Ovary (tissue), 9 donors: ENCODE data around the gene IGFBP2. TPM values are rescaled to one million over a fixed set of nuclear protein-coding genes. Genes with fewer than 3 reads are reported as not detected.
A peak's percentile ranks its signal among the peaks of the same experiment; 100 is the strongest.

Experiments used
- DNase-seq, 5 donors: peaks; one replicate each; pipeline ENCODE4 v3.0.0-alpha.2; 2019 to 2020
- H3K27ac ChIP-seq, 2 donors: fragments of 200-600 bp; one replicate each; pipeline versions ENCODE4 v1.5.1 to v1.8.0; 2019 to 2022
- H3K27me3 ChIP-seq: fragments of 200-600 bp; one replicate; pipeline ENCODE4 v1.8.0; 2022
- H3K36me3 ChIP-seq: fragments of 200-600 bp; sonication (generic); one replicate; pipeline ENCODE4 v1.5.1; 2019
- H3K4me1 ChIP-seq: one replicate; pipeline ENCODE4 v1.8.1; 2013; ENCODE audit warnings: mild to moderate bottlenecking, moderate library complexity; ENCODE audit not compliant: insufficient read depth
- H3K4me3 ChIP-seq: fragments of 200-600 bp; sonication (generic); one replicate; pipeline ENCODE4 v1.5.1; 2017
- H3K9me3 ChIP-seq, 2 donors: fragments of 200-600 bp in 1 of 2; sonication (generic) in 1 of 2; one replicate each; pipeline versions ENCODE4 v1.5.1 to v1.8.1; 2013 to 2019; ENCODE audit warnings: mild to moderate bottlenecking in 1 of 2, moderate library complexity in 1 of 2
- CTCF ChIP-seq, 3 donors: fragments of 450-650 bp in 2 of 3; fragments of 200-600 bp in 1 of 3; IDR thresholded peaks; one replicate each; pipeline versions ENCODE4 v1.5.1 to v1.8.0; 2016 to 2022; ENCODE audit warnings: antibody characterized with exemption in 3 of 3, mild to moderate bottlenecking in 1 of 3
- EP300 ChIP-seq: sonication (generic); formaldehyde crosslinking; IDR thresholded peaks from one replicate; pipeline ENCODE4 v1.6.1; 2017; ENCODE audit warnings: antibody characterized with exemption
- POLR2A ChIP-seq: fragments of 450-650 bp; IDR thresholded peaks from one replicate; pipeline ENCODE4 v1.6.1; 2017; ENCODE audit warnings: antibody characterized with exemption, mild to moderate bottlenecking, moderate library complexity
- WGBS, 3 donors: extraction: QIAGEN DNeasy Blood & Tissue Kit in 1 of 3; methylation state at CpG; one replicate each; pipeline versions ENCODE4 v1.1.5 to v1.1.7; 2013 to 2017; 5-methylcytosine and 5-hydroxymethylcytosine counted together
- intact Hi-C, 4 donors: fragments of 100-400 bp; cut with DNase I; formaldehyde crosslinking; loops; one replicate each; pipeline versions ENCODE4 v1.11.0 to v1.15.1; 2022 to 2023
- polyA plus RNA-seq, 2 donors: library from polyadenylated mRNA; stranded (reverse); fragments of 200-250 nt in 1 of 2; fragments of 350-450 nt in 1 of 2; fragmentation: Illumina TruSeq in 1 of 2; extraction: RNeasy Lipid Tissue Mini Kit (QIAGEN cat#74804) in 1 of 2; gene quantifications; one replicate each; pipeline ENCODE4 v1.2.3, GENCODE V29; 2013 to 2014
- total RNA-seq, 7 donors: library from RNA; depleted of rRNA in 2 of 7; stranded (reverse); fragments of >200 nt in 2 of 7; fragmentation: NEBNext Ultra II Directional in 3 of 7; extraction: Animal tissue kit (Norgen Biotek cat#: 25700) in 3 of 7; gene quantifications; one replicate each; pipeline versions ENCODE4 v1.1.0 to v1.2.4, GENCODE V29; 2016 to 2023
- donor health status: DM: no; HTN: no; CAD: no; lungs with moderate emphysema.
- donor health status: DM: no; HTN: no; CAD: no.
- donor health status: Bipolar disorder and iron deficiency.
- donor health status: DM: yes; HTN: yes; CAD: no.
- donor health status: DM: no; HTN: no; CAD: no.
- donor health status: DM: yes; HTN: yes; CAD: no.

The IGFBP2 gene
- total and polyA plus RNA-seq, 9 donors = 47.2 to 333 (median 165) TPM

- Histone ChIP-seq H3K27ac (peak overlapping the region in 1 of 2 donors; percentile 24), H3K27me3 (no peaks in the 10 kb centered on the region), H3K4me1 (peaks cover 11% of the 10 kb centered on the region), H3K9me3 (no peaks in the 10 kb centered on the region), H3K4me3 (no peak overlapping the region), H3K36me3 (no peaks in the 10 kb centered on the region)
- intact Hi-C loops = no loop called here
- TF ChIP-seq CTCF (IDR thresholded peaks at IDR 0.05) (no peak), EP300 (no peak), POLR2A (no peak)
- DNase-seq = peak in 1 of 5 donors; percentile 49
- 30 to 37% (median 31%) methylated on average over 29 of the region's 29 CpGs for WGBS, 3 donors
Measured at GRCh38 chr2:216636551-216637450, 3.6 kb downstream of the IGFBP2 start.

GRCh38 chr2:216637472-216637871 lies 4.3 kb downstream of the IGFBP2 start:
- WGBS, 3 donors = 48 to 65% (median 58%) methylated on average over 3 of the region's 3 CpGs
- no peak for DNase-seq
- H3K27ac ChIP-seq = no peak overlapping the region
- no peaks in the 10 kb centered on the region for H3K36me3 ChIP-seq
- no peak overlapping the region for H3K4me3 ChIP-seq
- no peaks in the 10 kb centered on the region for H3K27me3 ChIP-seq
- TF ChIP-seq POLR2A = no peak
- TF ChIP-seq CTCF (IDR thresholded peaks at IDR 0.05) = no peak
- no peak for TF ChIP-seq EP300
- no peaks in the 10 kb centered on the region for H3K9me3 ChIP-seq
- intact Hi-C loops = no loop called here
- peaks cover 11% of the 10 kb centered on the region for H3K4me1 ChIP-seq

GRCh38 chr2:216643986-216644659 lies 10.9 kb downstream of the IGFBP2 start:
- intact Hi-C loops = no loop called here
- Histone ChIP-seq H3K9me3 (no peaks in the 10 kb centered on the region), H3K27ac (peak overlapping the region in 1 of 2 donors; percentile 33), H3K4me1 (peaks cover 10% of the 10 kb centered on the region), H3K36me3 (no peaks in the 10 kb centered on the region), H3K27me3 (no peaks in the 10 kb centered on the region), H3K4me3 (no peak overlapping the region)
- DNase-seq = peak in 1 of 5 donors; percentile 57
- TF ChIP-seq POLR2A = no peak
- TF ChIP-seq CTCF (IDR thresholded peaks at IDR 0.05) = no peak
- TF ChIP-seq EP300 = no peak
- 16 to 33% (median 31%) methylated on average over 5 of the region's 5 CpGs for WGBS, 3 donors

GRCh38 chr2:216644842-216645635 lies 11.8 kb downstream of the IGFBP2 start:
- TF ChIP-seq EP300 (no peak), POLR2A (no peak), CTCF (IDR thresholded peaks at IDR 0.05) (no peak)
- Histone ChIP-seq H3K4me3 (no peak overlapping the region), H3K27ac (peak overlapping the region in 1 of 2 donors; percentile 33), H3K36me3 (no peaks in the 10 kb centered on the region), H3K4me1 (peaks cover 14% of the 10 kb centered on the region), H3K9me3 (no peaks in the 10 kb centered on the region), H3K27me3 (no peaks in the 10 kb centered on the region)
- DNase-seq = no peak
- intact Hi-C loops = no loop called here
- 52 to 73% (median 69%) methylated on average over 4 of the region's 4 CpGs for WGBS, 3 donors
